HG03460 (cell line): Measurements from ENCODE around the gene TSPAN18.

Experiments
- ATAC-seq: cut with Tn5 transposase; IDR thresholded peaks from one replicate; pipeline ENCODE4 v1.9.1; 2021; ENCODE audit not compliant: unreplicated experiment

TSPAN18 gene

GRCh38 chr11:44819346-44819745, 92.6 kb downstream of the TSPAN18 start:
- ATAC-seq: no peak

GRCh38 chr11:44822369-44822768, 95.6 kb downstream of the TSPAN18 start:
- no peak for ATAC-seq

DNA sequence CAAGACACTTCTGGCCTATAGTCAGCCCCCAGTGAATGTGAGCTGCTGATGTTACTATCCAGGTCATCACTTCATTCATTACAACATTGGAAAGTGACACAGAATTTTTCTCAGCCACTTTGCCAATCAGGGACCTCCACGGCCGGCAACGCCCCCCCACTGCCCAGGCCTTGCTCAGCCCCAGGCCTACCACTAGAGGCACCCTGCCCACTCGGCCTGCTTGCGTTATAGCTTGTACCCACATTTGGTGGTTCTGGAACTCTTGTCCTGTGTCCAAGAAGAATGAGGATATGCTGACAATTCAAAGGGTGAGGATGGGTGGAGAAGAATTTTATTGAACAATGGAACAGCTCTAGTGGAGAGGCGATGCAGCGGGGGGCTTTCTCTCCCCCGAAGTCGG, 96.2 kb downstream of the TSPAN18 start:
- ATAC-seq: no peak

GRCh38 chr11:44823868-44824267, 97.1 kb downstream of the TSPAN18 start:
- ATAC-seq: no peak

DNA sequence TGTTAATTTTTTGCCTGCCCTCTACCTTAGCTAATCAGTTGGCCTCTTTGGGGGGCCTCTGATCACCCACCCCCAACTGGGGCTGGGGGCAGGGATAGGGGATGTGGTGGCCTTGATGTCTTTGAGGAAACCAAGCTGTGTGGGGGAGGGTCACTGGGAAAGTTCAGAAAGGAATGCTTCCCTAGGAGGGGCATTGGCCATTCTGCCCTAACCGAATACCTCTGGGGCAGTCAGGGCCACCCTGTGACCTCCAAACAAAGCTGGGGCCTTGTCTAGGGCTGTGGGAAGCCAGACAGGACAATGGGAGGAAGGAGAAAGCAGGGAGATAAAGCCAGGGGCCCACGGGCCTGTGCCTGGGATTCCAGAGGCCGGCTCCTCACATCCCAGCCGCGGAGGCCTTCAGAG, 97.5 kb downstream of the TSPAN18 start:
- ATAC-seq: no peak

GRCh38 chr11:44825058-44825785, 98.5 kb downstream of the TSPAN18 start:
- no peak for ATAC-seq

- no peak for ATAC-seq
Observed at GRCh38 chr11:44826922-44827643, 100.3 kb downstream of the TSPAN18 start.

DNA sequence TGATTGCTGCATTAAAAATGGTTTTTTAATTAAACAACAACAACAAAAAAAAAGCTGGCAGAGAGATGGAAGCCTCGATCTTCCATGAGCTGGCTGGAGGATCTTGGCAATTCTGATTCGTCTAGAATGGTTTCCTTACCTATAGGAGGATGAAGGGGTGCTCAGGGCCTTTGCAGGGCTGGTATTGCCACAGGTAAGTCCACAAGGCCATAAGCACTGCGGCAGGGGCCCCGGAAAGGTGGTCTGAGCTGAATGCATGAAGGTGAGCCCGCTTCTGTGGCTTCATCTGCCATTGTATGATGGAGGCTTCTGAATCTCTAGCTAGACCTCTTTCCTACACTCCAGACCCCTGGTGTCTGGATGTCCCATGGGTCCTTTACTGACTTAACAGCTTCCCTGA, 101.5 kb downstream of the TSPAN18 start:
- ATAC-seq: no peak

GRCh38 chr11:44829838-44830237, 103.1 kb downstream of the TSPAN18 start:
- ATAC-seq: no peak

DNA sequence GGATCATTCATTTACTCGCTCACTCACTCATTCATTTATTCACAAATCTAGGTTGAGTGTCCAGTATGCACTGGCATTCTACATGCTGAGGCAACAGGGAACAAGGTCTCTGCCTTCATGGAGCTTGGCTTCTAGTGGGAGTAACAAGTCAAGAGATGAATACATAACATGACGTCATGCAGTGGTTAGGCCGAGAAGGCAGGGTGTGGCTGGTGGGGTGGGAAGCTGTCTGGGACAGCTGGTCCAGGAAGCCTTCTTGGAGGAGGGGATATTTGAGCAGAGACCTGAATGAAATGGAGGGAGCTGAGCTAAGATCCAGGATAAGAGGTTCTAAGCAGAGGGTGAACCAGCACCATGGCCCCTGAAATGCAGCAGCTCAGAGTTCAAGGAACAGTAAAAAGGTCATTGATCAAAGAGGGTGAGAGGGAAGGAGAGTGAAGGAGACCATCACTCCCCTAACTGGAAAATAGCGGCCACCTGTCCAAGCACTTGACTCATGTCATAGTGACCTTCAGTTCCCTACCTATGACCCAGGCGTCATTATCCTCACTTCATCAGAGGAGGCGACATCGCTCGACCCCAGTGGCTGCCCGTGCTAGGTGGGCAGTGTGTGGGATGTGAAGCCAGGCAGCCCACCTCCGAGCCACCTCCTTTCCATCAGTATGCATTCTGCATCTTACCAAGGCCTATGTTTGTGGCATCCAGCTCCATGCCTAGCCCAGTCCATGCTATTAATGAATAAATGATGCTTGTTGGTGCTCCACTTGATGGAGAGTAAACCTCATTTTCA, 105.0 kb downstream of the TSPAN18 start:
- no peak for ATAC-seq

DNA sequence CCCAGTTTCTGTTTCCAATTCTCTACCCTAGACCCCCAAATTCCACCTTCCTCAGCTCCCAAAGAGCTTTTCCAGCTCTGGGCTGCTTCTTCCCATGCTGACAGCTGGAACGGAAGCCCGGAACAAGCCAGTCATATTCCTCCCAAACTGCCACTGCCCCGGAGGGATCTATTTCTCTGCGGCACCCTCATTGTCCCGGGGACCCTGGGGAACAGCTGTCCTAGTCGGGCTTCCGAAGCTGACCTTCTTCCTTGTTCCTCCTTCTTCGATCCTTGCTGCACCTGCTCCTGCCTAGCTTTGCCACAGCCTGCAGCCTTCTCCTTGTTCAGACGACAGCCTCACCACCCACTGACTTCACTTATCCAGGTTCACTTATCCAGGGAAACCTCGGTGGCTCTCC, 105.7 kb downstream of the TSPAN18 start:
- no peak for ATAC-seq

DNA sequence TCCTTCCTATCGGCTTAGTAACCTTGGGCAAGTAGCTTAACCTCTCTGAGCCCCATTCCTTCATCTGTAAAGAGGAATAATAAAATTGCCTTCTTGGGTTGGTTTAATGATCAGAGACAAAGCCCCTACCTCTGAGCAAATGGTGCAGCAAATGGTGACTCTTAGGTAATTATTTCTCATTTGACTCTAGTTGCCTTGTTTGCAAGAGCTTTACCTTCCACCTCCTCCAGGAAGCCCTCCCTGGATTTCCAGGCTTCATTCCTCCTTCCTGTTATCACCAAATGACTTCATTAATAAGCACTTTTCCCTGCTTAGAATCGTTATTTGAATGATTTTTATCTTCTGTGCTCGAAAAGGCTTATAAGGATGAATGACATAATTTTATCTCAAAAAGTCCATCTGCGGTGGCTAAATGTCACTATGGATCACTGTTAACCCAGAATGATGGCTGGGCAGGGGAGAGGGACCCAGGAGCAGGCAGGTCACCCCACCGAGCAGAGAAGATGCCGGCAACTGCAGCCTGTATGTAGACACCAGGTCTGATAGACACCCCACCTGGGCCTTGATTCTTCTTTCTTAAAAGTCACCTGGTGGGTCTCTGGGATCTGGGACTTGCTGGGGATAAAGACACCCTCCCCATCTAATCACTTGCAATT, 106.6 kb downstream of the TSPAN18 start:
- no peak for ATAC-seq

- ATAC-seq: no peak
Observed at GRCh38 chr11:44833877-44834452, 107.2 kb downstream of the TSPAN18 start.

- ATAC-seq: no peak
Observed at GRCh38 chr11:44834846-44835245, 108.1 kb downstream of the TSPAN18 start.

- no peak for ATAC-seq
Observed at GRCh38 chr11:44835296-44835695, 108.5 kb downstream of the TSPAN18 start.

GRCh38 chr11:44835938-44836337, 109.2 kb downstream of the TSPAN18 start:
- no peak for ATAC-seq

- no peak for ATAC-seq
Observed at GRCh38 chr11:44837661-44838060, 110.9 kb downstream of the TSPAN18 start.

DNA sequence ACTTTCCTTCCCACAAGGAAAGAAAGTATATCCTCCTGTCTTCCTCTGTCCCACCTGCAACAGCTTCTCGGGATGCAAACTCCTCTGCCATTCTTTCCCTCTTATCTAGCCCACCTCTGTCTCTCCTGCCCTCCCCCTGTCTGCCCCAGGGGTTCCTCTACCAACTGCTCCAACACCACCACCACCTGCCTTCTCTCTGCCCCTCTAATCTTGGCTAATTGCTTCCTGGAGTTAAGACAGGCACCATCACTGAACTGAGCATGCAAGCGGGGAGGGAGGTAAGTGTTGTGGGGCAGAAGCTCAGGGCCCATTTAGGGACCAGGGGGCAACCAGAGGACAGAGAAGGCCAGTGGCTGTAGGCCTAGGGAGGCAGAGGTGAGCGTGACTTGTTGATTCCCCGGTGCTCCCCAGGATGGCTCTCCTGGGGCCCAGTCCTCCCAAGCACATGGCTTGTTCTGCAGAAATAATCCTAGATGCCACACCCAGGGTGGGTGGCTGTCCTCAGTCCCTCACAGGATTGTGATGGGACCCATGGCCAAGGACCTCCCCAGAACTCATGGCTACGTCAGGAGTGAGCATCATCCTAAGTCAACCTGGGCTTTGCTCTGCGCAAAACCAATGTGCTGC, 112.8 kb downstream of the TSPAN18 start:
- no peak for ATAC-seq

DNA sequence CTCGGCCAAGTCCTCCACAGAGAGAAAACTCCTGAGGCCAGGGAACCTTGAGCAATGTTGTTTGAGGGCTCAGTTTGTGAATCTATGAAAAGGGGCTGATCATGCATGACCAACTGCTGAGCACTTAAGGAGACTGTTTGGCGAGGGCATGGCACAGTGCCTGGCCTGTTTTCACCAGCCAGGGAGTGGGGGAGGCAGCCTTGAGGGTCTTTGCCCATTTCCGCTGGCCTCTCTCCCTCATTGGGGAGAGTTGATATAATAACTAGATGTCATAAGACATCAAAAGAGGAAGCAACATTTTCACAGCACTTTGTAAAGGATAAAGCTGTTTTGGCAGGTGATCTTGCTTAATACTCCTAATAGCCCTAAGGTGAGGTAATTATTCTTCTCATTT, 113.3 kb downstream of the TSPAN18 start:
- no peak for ATAC-seq

DNA sequence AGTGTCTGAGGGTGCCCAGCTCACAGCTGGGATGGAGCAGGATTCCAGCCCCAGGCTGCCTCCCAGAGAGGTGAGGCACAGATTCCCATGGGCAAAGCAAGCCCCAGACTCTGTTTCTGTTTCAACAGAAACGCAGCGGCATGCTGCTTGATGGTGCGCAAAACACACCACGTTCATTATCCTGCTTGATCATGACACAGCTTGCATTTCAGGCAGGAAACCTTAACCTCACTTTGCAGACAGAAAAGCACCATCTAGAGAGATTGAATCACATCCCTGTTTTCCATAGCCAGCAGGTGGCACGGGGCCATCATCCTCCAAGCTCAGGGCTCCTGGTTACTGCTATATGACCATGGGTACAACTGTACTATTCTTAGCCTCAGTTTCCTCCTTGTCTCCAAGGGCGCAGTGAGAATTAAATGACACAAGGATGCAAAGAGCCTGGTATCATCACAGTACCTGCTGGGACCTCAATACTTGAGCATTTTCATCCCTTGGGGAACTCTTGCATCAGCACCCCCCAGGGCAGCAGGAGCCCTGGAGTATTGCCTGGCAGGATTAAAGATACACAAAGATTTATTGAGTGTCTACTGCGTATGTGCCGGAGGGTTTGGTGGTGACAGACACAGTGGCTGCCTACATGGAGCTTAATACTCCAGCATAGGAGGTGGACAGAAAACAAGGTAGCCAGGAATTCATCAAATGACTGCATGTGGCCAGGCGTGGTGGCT, 113.9 kb downstream of the TSPAN18 start:
- no peak for ATAC-seq
